Effector memory CD4-positive, alpha-beta T cell (primary cell): Measurements from ENCODE around the gene ORMDL1.
"Not testable (repeated sequence)": the region's sequence is repeated elsewhere in the genome, so short reads cannot be mapped to it uniquely, and the experiment has no call there.

Source experiments
- DNase-seq, 3 donors: peaks; one replicate each; pipeline ENCODE4 v3.0.0-alpha.2; 2020
- H3K27ac ChIP-seq: 2 replicates; pipeline ENCODE4 v1.7.0; 2013; ENCODE audit warnings: mild to moderate bottlenecking, low read length, moderate library complexity; ENCODE audit not compliant: insufficient read depth, poor library complexity, severe bottlenecking
- H3K27me3 ChIP-seq: replicated peaks from 2 replicates; pipeline ENCODE4 v1.7.0; 2013; ENCODE audit warnings: mild to moderate bottlenecking, low read length; ENCODE audit not compliant: insufficient read depth, control insufficient read depth, poor library complexity, severe bottlenecking
- H3K36me3 ChIP-seq: 2 replicates; pipeline ENCODE4 v1.7.0; 2013; ENCODE audit warnings: mild to moderate bottlenecking, low read length, moderate library complexity; ENCODE audit not compliant: control insufficient read depth, insufficient read depth
- H3K4me1 ChIP-seq: 2 replicates; pipeline ENCODE4 v1.7.0; 2013; ENCODE audit warnings: low read length, mild to moderate bottlenecking; ENCODE audit not compliant: control insufficient read depth, insufficient read depth, poor library complexity, severe bottlenecking
- H3K4me3 ChIP-seq: 2 replicates; pipeline ENCODE4 v1.7.0; 2013; ENCODE audit warnings: low read length, low read depth, mild to moderate bottlenecking; ENCODE audit not compliant: insufficient read depth, poor library complexity, severe bottlenecking
- H3K9me3 ChIP-seq: 2 replicates; pipeline ENCODE4 v1.7.0; 2013; ENCODE audit warnings: mild to moderate bottlenecking, low read length, moderate library complexity; ENCODE audit not compliant: control insufficient read depth

The ORMDL1 gene

GRCh38 chr2:189772212-189772611 lies 11.9 kb downstream of the ORMDL1 start:
- DNase-seq = no peak
- Histone ChIP-seq H3K9me3 (no peaks in the 10 kb centered on the region), H3K27ac (no peak overlapping the region), H3K4me1 (no peaks in the 10 kb centered on the region), H3K27me3 (no peaks in the 10 kb centered on the region), H3K36me3 (peaks cover 52% of the 10 kb centered on the region), H3K4me3 (no peak overlapping the region)

- no peak overlapping the region for H3K27ac ChIP-seq
- no peak overlapping the region for H3K4me3 ChIP-seq
- H3K9me3 ChIP-seq = no peaks in the 10 kb centered on the region
- H3K36me3 ChIP-seq = peaks cover 40% of the 10 kb centered on the region
- H3K4me1 ChIP-seq = no peaks in the 10 kb centered on the region
- H3K27me3 ChIP-seq = no peaks in the 10 kb centered on the region
- DNase-seq = no peak
Measured at GRCh38 chr2:189770590-189771322, 13.4 kb downstream of the ORMDL1 start.

DNA sequence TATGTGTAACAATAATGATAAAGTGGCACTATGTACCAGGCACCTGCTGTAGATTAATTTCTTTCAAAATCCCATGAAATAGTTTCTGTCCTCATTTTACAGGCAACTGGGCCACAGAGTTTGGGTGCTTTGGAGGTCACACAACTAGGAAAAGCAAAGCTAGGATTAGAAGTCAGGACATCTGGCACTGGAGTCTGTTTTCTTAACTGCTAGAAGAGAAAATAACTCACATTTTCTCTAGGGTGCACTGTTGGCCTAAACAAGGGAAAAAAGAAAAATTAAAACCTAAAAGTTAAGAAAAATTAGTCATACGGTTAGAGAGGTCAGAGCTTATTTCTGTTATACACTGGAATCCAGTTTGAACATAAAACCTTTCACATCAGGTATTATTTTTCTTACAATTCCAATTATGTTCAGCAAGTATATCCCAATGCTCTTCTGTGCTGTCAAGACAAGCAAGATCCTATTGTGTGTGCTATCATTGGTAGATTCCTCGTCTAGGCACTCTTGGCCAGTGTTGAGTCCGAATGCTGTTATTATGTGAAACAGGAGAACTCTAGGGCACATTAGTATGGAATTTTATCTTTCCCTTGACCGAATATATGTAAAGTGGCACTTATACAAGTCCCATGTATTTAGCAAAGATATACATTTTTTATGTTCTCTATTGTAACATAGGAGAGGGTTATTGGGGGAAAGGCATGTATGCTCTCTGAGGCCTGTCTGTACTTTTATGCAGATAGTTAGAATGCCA lies 20.1 kb downstream of the ORMDL1 start:
- Histone ChIP-seq H3K27ac (no peak overlapping the region), H3K4me3 (peak overlapping the region; percentile 66), H3K27me3 (no peaks in the 10 kb centered on the region), H3K4me1 (no peaks in the 10 kb centered on the region), H3K9me3 (no peaks in the 10 kb centered on the region), H3K36me3 (no peaks in the 10 kb centered on the region)
- no peak for DNase-seq

DNA sequence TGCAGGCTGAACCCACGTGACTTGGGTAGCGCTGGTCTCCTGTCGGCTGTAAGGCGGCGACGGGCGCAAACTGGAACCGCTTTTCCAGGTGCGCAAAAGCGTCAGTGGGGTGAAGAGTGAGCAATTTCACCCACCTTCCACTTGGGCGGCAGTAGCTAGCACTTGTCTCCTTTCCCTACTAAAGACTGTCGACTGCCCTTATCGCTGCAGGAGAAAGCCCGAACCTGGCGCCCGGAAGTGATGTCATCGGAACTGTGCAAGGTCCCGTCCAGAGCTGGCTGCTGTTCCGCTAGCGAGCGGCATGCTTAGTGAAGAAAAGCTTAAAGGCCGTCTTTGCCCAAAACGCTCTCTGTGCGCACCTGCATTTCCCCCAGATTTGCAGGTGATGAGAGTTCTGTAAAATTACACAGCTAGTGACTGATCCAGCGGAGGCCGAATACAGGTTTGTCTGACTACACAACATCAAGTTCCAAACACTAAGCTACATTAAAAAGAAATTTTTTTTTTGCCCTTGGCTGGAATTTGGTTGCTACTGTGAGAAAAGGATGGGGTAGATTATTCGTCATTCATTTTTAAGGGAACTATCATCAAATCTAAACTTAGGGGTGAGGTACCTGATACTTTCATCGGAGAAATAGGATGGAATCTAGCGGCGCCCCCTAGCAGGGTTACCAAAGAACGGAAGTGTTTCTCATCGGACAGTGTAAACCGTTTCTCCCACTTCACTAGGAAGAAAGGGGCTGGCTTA lies 21.4 kb downstream of the ORMDL1 start, which contains the start of gene OSGEPL1:
Gene OSGEPL1, minus strand, starts transcription at position 242 of the 748 bp plus-strand sequence. CDS start 1,152 bp downstream, outside the sequence.
- Histone ChIP-seq H3K4me1 (no peaks in the 10 kb centered on the region), H3K27ac (peak within 1 kb of the TSS; percentile 86), H3K9me3 (no peaks in the 10 kb centered on the region), H3K36me3 (no peaks in the 10 kb centered on the region), H3K4me3 (peak within 1 kb of the TSS; percentile 66), H3K27me3 (no peaks in the 10 kb centered on the region)
- DNase-seq = peak; percentile 84 to 89 (median 88)

DNA sequence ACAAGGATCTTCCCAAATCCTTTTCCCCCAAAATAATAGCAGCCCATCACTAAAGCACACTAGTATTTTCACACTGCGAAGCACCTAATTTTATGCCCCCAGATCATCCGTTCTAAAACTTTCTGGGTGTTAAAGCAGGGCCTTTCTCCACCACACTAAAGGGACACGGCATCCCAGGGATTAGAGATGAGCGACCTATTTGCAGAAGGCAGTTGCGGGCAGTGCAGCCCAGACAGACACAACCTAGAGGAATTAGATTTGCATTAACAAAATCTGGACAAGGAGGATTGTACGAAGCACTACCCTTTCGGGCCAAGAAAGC lies 21.9 kb downstream of the ORMDL1 start:
- DNase-seq = no peak
- H3K36me3 ChIP-seq = no peaks in the 10 kb centered on the region
- peak overlapping the region; percentile 86 for H3K27ac ChIP-seq
- no peaks in the 10 kb centered on the region for H3K9me3 ChIP-seq
- H3K27me3 ChIP-seq = no peaks in the 10 kb centered on the region
- H3K4me1 ChIP-seq = no peaks in the 10 kb centered on the region
- peak overlapping the region; percentile 66 for H3K4me3 ChIP-seq

GRCh38 chr2:189760154-189760553 lies 24.0 kb downstream of the ORMDL1 start:
- not testable (repeated sequence) for H3K4me3 ChIP-seq, H3K36me3 ChIP-seq, H3K4me1 ChIP-seq, H3K9me3 ChIP-seq, DNase-seq, H3K27me3 ChIP-seq, H3K27ac ChIP-seq

GRCh38 chr2:189756311-189756952 lies 27.7 kb downstream of the ORMDL1 start:
- Histone ChIP-seq H3K36me3 (peaks cover 31% of the 10 kb centered on the region), H3K27me3 (no peaks in the 10 kb centered on the region), H3K4me1 (no peaks in the 10 kb centered on the region), H3K27ac (no peak overlapping the region), H3K9me3 (no peaks in the 10 kb centered on the region), H3K4me3 (no peak overlapping the region)
- DNase-seq = no peak

DNA sequence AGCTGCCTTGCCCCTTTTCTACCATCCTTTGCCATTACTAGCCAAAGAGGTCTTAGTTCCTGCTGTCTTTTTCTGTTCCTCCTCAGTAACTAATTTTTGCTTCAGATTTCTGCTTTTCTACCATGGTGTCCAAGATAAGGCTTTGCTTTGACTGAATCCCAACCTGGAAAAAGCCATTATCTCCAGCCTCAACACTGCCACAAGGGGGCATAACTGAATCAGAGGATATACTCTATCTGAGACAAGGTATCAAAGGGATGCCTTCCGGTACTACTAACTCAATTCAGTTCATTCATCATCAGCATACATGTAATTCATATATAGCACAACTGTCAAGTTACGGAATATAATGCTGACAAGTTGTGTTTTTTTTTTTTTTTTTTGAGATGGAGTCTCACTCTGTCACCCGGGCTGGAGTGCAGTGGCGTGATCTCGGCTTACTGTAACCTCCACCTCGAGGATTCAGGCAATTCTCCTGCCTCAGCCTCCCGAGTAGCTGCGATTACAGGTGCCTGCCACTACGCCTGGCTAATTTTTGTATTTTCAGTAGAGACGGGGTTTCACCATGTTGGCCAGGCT lies 33.0 kb downstream of the ORMDL1 start:
- Histone ChIP-seq H3K4me3 (no peak overlapping the region), H3K27ac (no peak overlapping the region), H3K9me3 (no peaks in the 10 kb centered on the region), H3K4me1 (no peaks in the 10 kb centered on the region), H3K36me3 (peaks cover 58% of the 10 kb centered on the region), H3K27me3 (no peaks in the 10 kb centered on the region)
- DNase-seq = peak in 2 of 3 donors; percentile 8

GRCh38 chr2:189729430-189729829 lies 54.7 kb downstream of the ORMDL1 start:
- H3K4me3 ChIP-seq = no peak overlapping the region
- H3K9me3 ChIP-seq = no peaks in the 10 kb centered on the region
- H3K27ac ChIP-seq = no peak overlapping the region
- no peaks in the 10 kb centered on the region for H3K4me1 ChIP-seq
- H3K27me3 ChIP-seq = no peaks in the 10 kb centered on the region
- H3K36me3 ChIP-seq = no peaks in the 10 kb centered on the region
- DNase-seq = no peak
